Prostate gland (tissue), 2 donors: Measurements from ENCODE around the gene SCRT2. TPM values are rescaled to one million over a fixed set of nuclear protein-coding genes. Genes with fewer than 3 reads are reported as not detected.

Source experiments
- DNase-seq: peaks from one replicate; pipeline ENCODE4 v3.0.0-alpha.2; 2019; ENCODE audit warnings: low spot score
- H3K27ac ChIP-seq, 2 donors: fragments of 200-600 bp; sonication (generic); 2 replicates each; pipeline ENCODE4 v1.5.1; 2017 to 2019
- H3K27me3 ChIP-seq: fragments of 200-600 bp; sonication (generic); replicated peaks from 2 replicates; pipeline ENCODE4 v1.5.1; 2019; ENCODE audit not compliant: insufficient read depth
- H3K36me3 ChIP-seq, 2 donors: fragments of 200-600 bp; sonication (generic); 1 replicate in 1 of 2; 2 replicates in 1 of 2; pipeline versions ENCODE4 v1.5.1 to v1.8.1; 2017 to 2019
- H3K4me1 ChIP-seq: fragments of 200-600 bp; sonication (generic); replicated peaks from 2 replicates; pipeline ENCODE4 v1.5.1; 2019
- H3K4me3 ChIP-seq, 2 donors: fragments of 200-600 bp; sonication (generic); 2 replicates each; pipeline ENCODE4 v1.5.1; 2017 to 2019
- H3K9me3 ChIP-seq: fragments of 200-600 bp; sonication (generic); 2 replicates; pipeline ENCODE4 v1.5.1; 2017
- CTCF ChIP-seq, 4 experiments: fragments of 200-600 bp in 2 of 4; fragments of 450-650 bp in 2 of 4; sonication (generic) in 2 of 4; IDR thresholded peaks; 1 replicate in 3 of 4; 2 replicates in 1 of 4; pipeline ENCODE4 v1.5.1; 2016 to 2019; ENCODE audit warnings: antibody characterized with exemption in 4 of 4, mild to moderate bottlenecking in 2 of 4, moderate library complexity in 2 of 4
- POLR2A ChIP-seq: fragments of 450-650 bp; IDR thresholded peaks from one replicate; pipeline ENCODE4 v1.6.1; 2016; ENCODE audit warnings: antibody characterized with exemption, mild to moderate bottlenecking
- POLR2AphosphoS5 ChIP-seq: sonication (generic); formaldehyde crosslinking; IDR thresholded peaks from one replicate; pipeline ENCODE4 v1.6.1; 2017; ENCODE audit warnings: antibody characterized with exemption
- WGBS: methylation state at CpG from one replicate; pipeline ENCODE4 v1.1.5; 2018; 5-methylcytosine and 5-hydroxymethylcytosine counted together
- intact Hi-C: fragments of 100-400 bp; cut with DNase I; formaldehyde crosslinking; loops from one replicate; pipeline ENCODE4 v1.14.2; 2022
- total RNA-seq, 2 donors: library from RNA; depleted of rRNA; stranded (reverse); fragments of >200 nt; gene quantifications; one replicate each; pipeline ENCODE4 v1.1.0, GENCODE V29; 2016

SCRT2 gene
- total RNA-seq, 2 donors from 2014 or later: 0.17 TPM; not detected in 1

GRCh38 chr20:664151-664550 lies 11.5 kb downstream of the SCRT2 start:
- WGBS: 6% methylated on average over 7 of the region's 60 CpGs
- H3K4me3 ChIP-seq: no peak overlapping the region
- no peaks in the 10 kb centered on the region for H3K36me3 ChIP-seq
- no peaks in the 10 kb centered on the region for H3K9me3 ChIP-seq
- no peak for DNase-seq
- no peaks in the 10 kb centered on the region for H3K4me1 ChIP-seq
- H3K27ac ChIP-seq: no peak overlapping the region
- TF ChIP-seq POLR2AphosphoS5 (no peak), CTCF (IDR thresholded peaks at IDR 0.05) (no peak), POLR2A (no peak)
- intact Hi-C loops: no loop called here
- H3K27me3 ChIP-seq: peaks cover 15% of the 10 kb centered on the region

GRCh38 chr20:663315-664090 lies 12.1 kb downstream of the SCRT2 start:
- Histone ChIP-seq H3K27me3 (peaks cover 15% of the 10 kb centered on the region), H3K36me3 (no peaks in the 10 kb centered on the region), H3K27ac (no peak overlapping the region), H3K4me1 (no peaks in the 10 kb centered on the region), H3K4me3 (no peak overlapping the region), H3K9me3 (no peaks in the 10 kb centered on the region)
- no peak for DNase-seq
- WGBS: 4% methylated on average over 75 of the region's 84 CpGs
- no peak for TF ChIP-seq POLR2A
- TF ChIP-seq CTCF (IDR thresholded peaks at IDR 0.05): no peak
- no peak for TF ChIP-seq POLR2AphosphoS5
- intact Hi-C loops: no loop called here

GRCh38 chr20:662277-663192 lies 13.1 kb downstream of the SCRT2 start:
- Histone ChIP-seq H3K36me3 (no peaks in the 10 kb centered on the region), H3K4me1 (no peaks in the 10 kb centered on the region), H3K4me3 (no peak overlapping the region), H3K27me3 (peaks cover 15% of the 10 kb centered on the region), H3K27ac (no peak overlapping the region), H3K9me3 (no peaks in the 10 kb centered on the region)
- no peak for DNase-seq
- WGBS: 25% methylated on average over 16 of the region's 16 CpGs
- no peak for TF ChIP-seq CTCF (IDR thresholded peaks at IDR 0.05)
- TF ChIP-seq POLR2A: no peak
- TF ChIP-seq POLR2AphosphoS5: no peak
- intact Hi-C loops: no loop called here

GRCh38 chr20:661474-662270 lies 13.9 kb downstream of the SCRT2 start:
- WGBS: 19% methylated on average over 27 of the region's 29 CpGs

More at GRCh38 chr20:661474-662270, 13.9 kb downstream of the SCRT2 start:
- Histone ChIP-seq H3K27me3 (peaks cover 15% of the 10 kb centered on the region), H3K4me1 (no peaks in the 10 kb centered on the region), H3K4me3 (no peak overlapping the region), H3K9me3 (no peaks in the 10 kb centered on the region), H3K36me3 (no peaks in the 10 kb centered on the region), H3K27ac (no peak overlapping the region)
- no peak for DNase-seq
- no peak for TF ChIP-seq POLR2A
- no peak for TF ChIP-seq CTCF (IDR thresholded peaks at IDR 0.05)
- no peak for TF ChIP-seq POLR2AphosphoS5
- intact Hi-C loops: no loop called here
